M059J (cell line): ENCODE measurements around the gene NFKBIA. TPM values are rescaled to one million over a fixed set of nuclear protein-coding genes. Genes with fewer than 3 reads are reported as not detected.
"Not testable (repeated sequence)": the region's sequence is repeated elsewhere in the genome, so short reads cannot be mapped to it uniquely, and the experiment has no call there.

Experiments used
- DNase-seq: peaks from one replicate; pipeline ENCODE4 v3.0.0-alpha.2; 2012; ENCODE audit warnings: low read depth
- total RNA-seq: library from RNA; depleted of rRNA; stranded (reverse); fragments of >200 nt; shearing (Covaris generic); gene quantifications from 2 replicates; pipeline ENCODE4 v1.2.3, GENCODE V29; 2014

NFKBIA gene
- total RNA-seq, 1 experiment from 2014 or later: 103 TPM

- no peak for DNase-seq
Observed at GRCh38 chr14:35408026-35408425, 3.5 kb upstream of the NFKBIA start.

GRCh38 chr14:35407306-35407630 is 2.7 kb upstream of the NFKBIA start:
- no peak for DNase-seq

GRCh38 chr14:35406506-35407305 is 2.2 kb upstream of the NFKBIA start:
- peak; percentile 77 for DNase-seq

GRCh38 chr14:35406090-35406489 is 1.5 kb upstream of the NFKBIA start:
- no peak for DNase-seq

GRCh38 chr14:35405304-35405996 is 901 bp upstream of the NFKBIA start:
- DNase-seq: no peak

- DNase-seq: peak; percentile 88
Observed at GRCh38 chr14:35403603-35404448, 723 bp downstream of the NFKBIA start.

- no peak for DNase-seq
Observed at GRCh38 chr14:35403114-35403602, 1.4 kb downstream of the NFKBIA start.

- DNase-seq: no peak
Observed at GRCh38 chr14:35402323-35403113, 2.0 kb downstream of the NFKBIA start.

GRCh38 chr14:35401422-35402265 is 2.9 kb downstream of the NFKBIA start:
- no peak for DNase-seq

- DNase-seq: no peak
Observed at GRCh38 chr14:35400648-35401421, 3.7 kb downstream of the NFKBIA start.

- DNase-seq: no peak
Observed at GRCh38 chr14:35399083-35399937, 5.2 kb downstream of the NFKBIA start.

- DNase-seq: no peak
Observed at GRCh38 chr14:35398071-35398584, 6.4 kb downstream of the NFKBIA start.

GRCh38 chr14:35396610-35397009 is 7.9 kb downstream of the NFKBIA start:
- not testable (repeated sequence) for DNase-seq

GRCh38 chr14:35395283-35395682 is 9.3 kb downstream of the NFKBIA start:
- DNase-seq: no peak

- no peak for DNase-seq
Observed at GRCh38 chr14:35394326-35395013, 10.1 kb downstream of the NFKBIA start.

GRCh38 chr14:35393826-35394225 is 10.7 kb downstream of the NFKBIA start:
- DNase-seq: no peak

- DNase-seq: no peak
Observed at GRCh38 chr14:35392103-35392502, 12.4 kb downstream of the NFKBIA start.

- DNase-seq: no peak
Observed at GRCh38 chr14:35391388-35391710, 13.2 kb downstream of the NFKBIA start.
